ENCODE measurements around the gene BOLL.

- TF ChIP-seq CTCF (IDR thresholded peaks at IDR 0.05) = peak; percentile 89
- TF ChIP-seq EZH2 (IDR thresholded peaks at IDR 0.05; ENCODE audit: borderline replicate concordance, insufficient read depth, low read depth, low read length, poor library complexity, severe bottlenecking) = no peak
Measured at GRCh38 chr2:197777823-197778407, 7.2 kb downstream of the BOLL start.

Data from B cell (primary cell).